ENCODE data around the gene PTS.

Gene PTS

DNA sequence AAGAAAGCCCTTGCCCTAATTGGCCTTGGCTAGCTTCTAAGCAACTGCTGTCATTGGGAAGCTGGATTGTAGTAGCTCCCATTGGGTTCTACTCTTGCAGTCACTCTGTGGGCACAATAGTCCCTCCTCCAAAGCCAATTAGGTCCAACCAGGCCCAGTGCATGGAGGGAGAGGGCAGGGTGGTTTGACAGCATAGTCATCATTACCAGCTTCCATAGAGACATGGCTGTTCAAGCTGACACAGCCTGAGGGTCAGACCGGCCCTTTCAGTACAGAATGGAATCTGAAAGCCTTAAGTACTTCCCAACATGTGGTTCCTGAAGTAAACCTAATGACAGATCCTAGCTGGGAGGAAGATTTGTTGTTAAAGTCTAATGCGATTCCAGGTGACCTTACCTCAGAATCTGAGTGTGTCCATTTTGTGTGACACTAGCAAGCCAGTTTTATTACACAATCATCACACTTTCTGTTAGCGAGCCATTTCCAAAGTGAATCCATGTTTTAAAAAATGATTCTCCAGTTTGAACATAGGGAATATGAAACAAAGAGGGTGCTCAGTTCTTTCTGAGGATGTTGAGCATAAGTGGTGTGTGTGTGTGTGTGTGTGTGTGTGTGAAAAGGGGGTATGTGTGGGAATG lies 27.5 kb downstream of the PTS start:
- TF ChIP-seq JUND (IDR thresholded peaks at IDR 0.05; ENCODE audit: low read depth), result no peak
- no peak for DNase-seq (ENCODE audit: low read depth in 1 of 2, low spot score in 1 of 2)
- in situ Hi-C loops (cut with HindIII; ENCODE audit: low pct_unique_long_range_greater_than_20kb, low sequenced_read_pairs), result no loop called here

DNA sequence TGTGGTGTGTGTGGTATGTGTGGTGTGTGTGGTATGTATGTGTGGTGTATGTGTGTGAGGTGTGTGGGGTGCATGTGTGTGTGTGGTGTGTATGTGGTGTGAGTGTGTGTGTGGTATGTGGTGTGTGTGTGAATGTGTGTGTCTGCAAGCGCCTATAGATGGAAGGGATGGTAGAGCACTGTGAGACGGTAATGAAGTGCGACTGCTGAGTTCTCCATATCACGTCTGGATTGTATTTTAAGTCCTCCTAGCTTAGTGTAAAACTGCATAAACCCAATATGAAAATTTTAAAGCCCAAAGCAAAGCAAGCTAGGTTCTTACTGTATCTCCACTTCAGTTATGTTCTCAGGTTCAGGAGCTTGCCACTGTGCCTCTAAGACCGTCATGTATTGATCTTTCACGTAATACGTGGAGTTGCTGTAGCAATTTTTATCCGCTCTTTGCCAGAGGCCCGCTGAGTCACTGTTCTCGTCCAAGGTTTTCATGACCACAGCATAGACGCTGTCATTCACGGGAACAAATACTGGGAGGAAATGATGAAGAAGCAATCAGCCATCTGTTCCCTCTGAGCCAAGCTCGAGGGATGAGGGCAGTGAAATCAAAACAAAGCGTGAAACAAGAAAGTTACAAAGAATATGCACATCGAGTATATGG lies 29.0 kb downstream of the PTS start:
- TF ChIP-seq JUND (IDR thresholded peaks at IDR 0.05; ENCODE audit: low read depth), result no peak
- no peak for DNase-seq (ENCODE audit: low read depth in 1 of 2, low spot score in 1 of 2)
- in situ Hi-C loops (cut with HindIII; ENCODE audit: low pct_unique_long_range_greater_than_20kb, low sequenced_read_pairs), result no loop called here

DNA sequence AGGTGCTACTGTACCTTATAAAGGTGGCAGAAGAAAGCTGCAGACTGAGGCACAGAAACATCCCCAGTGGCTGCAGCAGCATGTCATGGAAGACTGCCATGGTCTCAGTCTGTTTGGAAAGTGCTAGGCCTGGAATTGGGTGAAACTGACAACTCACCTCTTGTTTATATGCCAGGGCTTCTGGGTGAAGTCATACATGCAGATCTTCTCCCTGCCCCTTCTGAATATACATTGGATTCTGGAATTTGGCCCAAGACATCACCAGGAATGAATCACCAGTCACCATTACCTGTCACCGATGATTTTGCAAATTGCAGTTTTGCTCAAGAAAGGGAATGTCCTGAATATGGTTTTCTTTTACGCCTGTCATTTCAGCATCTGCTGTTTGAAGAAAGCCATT lies 34.3 kb downstream of the PTS start, which contains the start of gene PLET1:
PLET1 (minus strand) TSS at position 371 of the 400 bp plus-strand sequence; CDS start at position 100, 271 bp downstream.
- in situ Hi-C loops (cut with HindIII; ENCODE audit: low pct_unique_long_range_greater_than_20kb, low sequenced_read_pairs), result no loop called here
- no peak for TF ChIP-seq JUND (IDR thresholded peaks at IDR 0.05; ENCODE audit: low read depth)
- no peak for DNase-seq (ENCODE audit: low read depth in 1 of 2, low spot score in 1 of 2)

DNA sequence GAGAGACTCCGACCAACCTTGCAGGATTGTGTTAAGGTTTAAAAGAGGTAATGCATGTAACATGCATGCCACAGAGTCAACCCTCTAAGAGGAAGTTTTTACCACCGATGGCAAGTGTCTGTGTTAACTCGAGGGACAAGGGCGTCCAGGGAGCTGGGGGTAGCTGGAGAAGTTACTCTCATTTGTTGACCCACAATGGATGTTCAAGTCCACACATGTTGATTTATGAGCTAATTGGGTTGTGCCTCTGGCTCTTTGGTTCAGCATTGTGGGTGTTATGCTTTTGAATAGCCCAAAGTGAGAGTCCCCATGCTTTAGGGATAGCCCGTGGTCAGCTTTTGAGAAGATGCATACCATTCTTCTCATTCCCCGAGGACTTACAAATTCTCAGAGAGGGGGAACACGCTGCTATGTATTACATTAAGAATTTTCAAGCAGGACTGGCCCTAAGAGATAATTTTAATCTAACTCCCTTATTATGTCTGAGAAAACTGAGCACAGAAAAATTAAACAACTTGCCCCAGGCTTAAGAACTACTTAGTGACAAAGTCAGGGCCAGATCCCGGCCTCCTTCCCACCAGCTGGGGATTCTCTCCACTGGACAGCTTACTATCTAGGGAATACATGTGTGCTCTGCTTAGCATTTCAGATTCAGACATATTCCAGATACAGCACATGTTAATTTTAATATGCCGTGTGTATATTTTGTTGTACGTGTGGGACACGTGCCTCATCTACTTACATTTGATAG lies 39.6 kb downstream of the PTS start:
- in situ Hi-C loops (cut with HindIII; ENCODE audit: low pct_unique_long_range_greater_than_20kb, low sequenced_read_pairs), result no loop called here
- no peak for DNase-seq (ENCODE audit: low read depth in 1 of 2, low spot score in 1 of 2)
- TF ChIP-seq JUND (IDR thresholded peaks at IDR 0.05; ENCODE audit: low read depth), result no peak

DNA sequence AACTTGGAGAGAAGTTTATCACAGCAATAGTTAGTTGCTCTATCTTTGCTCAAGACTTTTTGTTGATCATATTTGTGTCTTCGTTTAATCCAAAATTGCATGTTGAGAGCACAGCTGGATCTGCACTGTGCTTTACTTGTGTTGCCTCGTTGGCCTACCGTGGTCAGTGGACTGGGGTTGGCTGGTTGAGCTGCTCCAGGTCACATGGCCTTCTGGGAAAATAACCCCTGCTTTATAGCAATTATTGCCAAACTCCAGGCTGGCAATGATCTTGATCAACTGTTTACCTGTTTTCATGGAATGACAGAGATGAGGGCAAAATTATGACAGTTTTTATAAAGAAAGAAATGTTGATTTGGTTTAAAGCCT lies 40.2 kb downstream of the PTS start:
- DNase-seq (ENCODE audit: low read depth in 1 of 2, low spot score in 1 of 2), result no peak
- TF ChIP-seq JUND (IDR thresholded peaks at IDR 0.05; ENCODE audit: low read depth), result no peak
- in situ Hi-C loops (cut with HindIII; ENCODE audit: low pct_unique_long_range_greater_than_20kb, low sequenced_read_pairs), result no loop called here

DNA sequence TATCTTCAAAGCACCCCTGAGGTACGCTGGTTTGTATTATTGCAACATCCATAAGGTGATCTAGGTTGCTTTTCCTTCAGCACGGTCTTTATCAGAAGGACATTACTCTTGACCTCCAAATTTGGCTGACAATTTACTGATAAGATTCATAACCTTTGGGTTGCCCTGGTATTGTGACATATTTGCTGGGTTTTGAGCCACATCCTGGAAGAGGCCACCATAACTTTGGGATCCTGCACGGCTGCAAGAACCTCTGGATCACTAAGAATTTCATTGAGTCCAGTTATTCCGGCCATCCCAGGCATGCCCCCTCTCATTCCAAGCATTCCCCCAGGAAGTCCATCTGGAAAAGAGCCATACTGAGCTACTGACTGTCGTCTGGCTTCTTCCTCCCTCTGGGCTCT lies 41.0 kb downstream of the PTS start:
- in situ Hi-C loops (cut with HindIII; ENCODE audit: low pct_unique_long_range_greater_than_20kb, low sequenced_read_pairs), result no loop called here
- TF ChIP-seq JUND (IDR thresholded peaks at IDR 0.05; ENCODE audit: low read depth), result no peak
- DNase-seq (ENCODE audit: low read depth in 1 of 2, low spot score in 1 of 2), result no peak

DNA sequence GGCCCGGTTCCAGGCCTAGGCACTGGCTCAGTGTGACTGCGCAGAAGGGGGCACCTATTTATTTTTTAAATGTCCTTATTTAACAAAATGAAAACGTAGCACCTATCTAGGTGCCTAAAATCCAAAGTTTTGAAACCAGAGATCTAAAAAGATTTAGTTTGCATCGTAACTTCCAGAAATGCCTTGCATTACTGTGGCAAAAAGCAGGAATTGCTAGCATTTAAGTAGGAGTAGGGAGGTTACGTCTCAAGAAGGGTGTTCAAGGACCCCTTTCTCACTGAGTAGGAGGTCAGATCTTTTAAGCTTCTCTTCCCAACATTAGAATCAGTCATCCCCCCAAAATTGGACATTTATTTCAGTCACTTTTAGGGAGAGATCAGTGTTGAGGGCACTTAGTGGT lies 42.2 kb downstream of the PTS start:
- in situ Hi-C loops (cut with HindIII; ENCODE audit: low pct_unique_long_range_greater_than_20kb, low sequenced_read_pairs), result no loop called here
- no peak for TF ChIP-seq JUND (IDR thresholded peaks at IDR 0.05; ENCODE audit: low read depth)
- DNase-seq (ENCODE audit: low read depth in 1 of 2, low spot score in 1 of 2), result no peak

DNA sequence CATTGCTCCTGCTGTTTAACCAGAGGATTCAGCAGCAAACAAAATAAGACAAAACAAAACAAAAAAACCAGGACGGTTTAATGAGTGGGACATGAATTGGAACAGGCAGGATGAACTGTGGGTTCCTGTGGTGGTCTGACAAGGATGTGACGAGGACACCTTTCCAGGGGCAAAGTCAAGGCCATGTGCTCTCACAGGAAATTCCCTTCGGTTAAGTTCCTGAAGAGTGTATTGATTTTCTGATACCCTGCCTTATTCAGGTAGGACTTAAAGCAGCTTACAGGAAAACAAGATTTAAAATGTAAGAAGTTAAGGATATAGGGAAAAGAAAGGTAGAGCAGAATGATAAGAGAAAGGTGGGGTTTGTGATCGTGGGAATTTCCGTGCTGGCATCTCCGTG lies 42.9 kb downstream of the PTS start:
- TF ChIP-seq JUND (IDR thresholded peaks at IDR 0.05; ENCODE audit: low read depth), result no peak
- in situ Hi-C loops (cut with HindIII; ENCODE audit: low pct_unique_long_range_greater_than_20kb, low sequenced_read_pairs), result no loop called here
- DNase-seq (ENCODE audit: low read depth in 1 of 2, low spot score in 1 of 2), result no peak

DNA sequence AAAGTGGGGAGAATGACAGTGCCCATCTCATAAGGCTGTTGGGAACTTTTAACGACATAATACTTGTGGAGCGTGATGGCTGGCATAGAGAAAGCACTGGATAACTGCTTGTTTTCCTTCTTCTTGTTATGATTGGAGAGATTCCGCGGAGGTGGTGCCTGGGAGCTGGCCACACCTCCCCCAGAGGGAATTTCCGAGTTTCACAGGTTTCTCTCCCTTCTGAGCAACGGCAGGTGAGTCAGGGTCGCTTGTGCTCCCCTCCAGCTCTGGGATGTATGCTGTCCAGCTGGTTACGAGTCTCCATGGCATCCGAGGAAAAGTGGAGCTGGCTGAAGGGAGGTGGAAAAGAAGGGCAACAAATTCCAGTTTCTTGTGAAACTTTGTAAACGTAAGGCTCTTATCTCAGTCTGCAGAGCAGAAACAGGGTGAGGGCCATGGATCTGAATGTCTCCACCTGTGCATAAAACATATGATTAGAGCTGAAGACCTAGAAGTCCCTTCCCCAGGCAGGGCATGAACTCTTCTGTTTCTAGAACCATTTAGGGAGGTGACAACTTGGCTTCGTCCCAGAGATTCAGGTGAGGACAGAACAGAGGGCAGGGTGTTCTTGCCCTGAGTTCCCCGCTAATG lies 44.4 kb downstream of the PTS start:
- TF ChIP-seq JUND (IDR thresholded peaks at IDR 0.05; ENCODE audit: low read depth), result no peak
- in situ Hi-C loops (cut with HindIII; ENCODE audit: low pct_unique_long_range_greater_than_20kb, low sequenced_read_pairs), result no loop called here

DNA sequence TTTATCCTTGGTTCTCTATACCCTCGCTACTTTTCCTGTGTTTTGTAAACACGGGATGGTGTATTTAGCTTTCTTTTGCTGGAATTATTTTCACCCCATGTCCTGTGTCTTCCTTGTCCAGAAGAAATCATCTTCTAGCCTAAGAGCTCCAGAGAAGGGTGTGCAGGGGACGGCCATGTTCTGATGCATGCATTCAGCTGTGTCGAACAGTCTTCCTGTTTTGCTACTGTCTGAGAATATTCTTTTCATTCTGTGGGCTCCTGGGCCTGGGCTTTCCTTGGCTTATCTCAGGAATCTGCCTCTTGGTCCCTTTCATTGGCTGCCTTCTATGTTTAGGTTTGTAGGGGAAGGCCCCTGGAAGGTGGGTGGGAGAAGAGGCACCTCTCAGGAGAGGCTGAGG lies 45.0 kb downstream of the PTS start:
- TF ChIP-seq JUND (IDR thresholded peaks at IDR 0.05; ENCODE audit: low read depth), result no peak
- in situ Hi-C loops (cut with HindIII; ENCODE audit: low pct_unique_long_range_greater_than_20kb, low sequenced_read_pairs), result no loop called here
- no peak for DNase-seq (ENCODE audit: low read depth in 1 of 2, low spot score in 1 of 2)

More for the DNA sequence above, 44.4 kb downstream of the PTS start:
- DNase-seq (ENCODE audit: low read depth in 1 of 2, low spot score in 1 of 2), result peak in 1 of 2 experiments; percentile 52

DNA sequence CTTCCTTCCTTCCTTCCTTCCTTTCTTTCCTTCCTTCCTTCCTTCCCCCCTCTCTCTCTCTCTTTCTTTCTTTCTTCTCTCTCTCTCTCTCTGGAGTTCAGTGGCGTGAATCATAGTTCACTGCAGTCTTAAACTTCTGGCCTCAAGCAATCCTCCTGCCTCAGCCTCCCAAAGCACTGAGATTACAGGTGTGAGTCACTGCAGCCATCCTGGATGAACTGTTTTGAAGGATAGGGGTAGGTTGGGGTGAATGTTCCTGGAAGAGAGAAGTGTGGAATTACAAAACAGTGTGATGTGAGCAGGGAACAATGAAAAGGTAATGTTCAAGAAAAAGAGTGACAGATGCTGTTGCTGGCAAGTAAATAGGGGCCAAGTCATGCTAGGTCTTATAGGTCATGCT lies 46.8 kb downstream of the PTS start:
- in situ Hi-C loops (cut with HindIII; ENCODE audit: low pct_unique_long_range_greater_than_20kb, low sequenced_read_pairs), result no loop called here
- no peak for DNase-seq (ENCODE audit: low read depth in 1 of 2, low spot score in 1 of 2)
- TF ChIP-seq JUND (IDR thresholded peaks at IDR 0.05; ENCODE audit: low read depth), result no peak

DNA sequence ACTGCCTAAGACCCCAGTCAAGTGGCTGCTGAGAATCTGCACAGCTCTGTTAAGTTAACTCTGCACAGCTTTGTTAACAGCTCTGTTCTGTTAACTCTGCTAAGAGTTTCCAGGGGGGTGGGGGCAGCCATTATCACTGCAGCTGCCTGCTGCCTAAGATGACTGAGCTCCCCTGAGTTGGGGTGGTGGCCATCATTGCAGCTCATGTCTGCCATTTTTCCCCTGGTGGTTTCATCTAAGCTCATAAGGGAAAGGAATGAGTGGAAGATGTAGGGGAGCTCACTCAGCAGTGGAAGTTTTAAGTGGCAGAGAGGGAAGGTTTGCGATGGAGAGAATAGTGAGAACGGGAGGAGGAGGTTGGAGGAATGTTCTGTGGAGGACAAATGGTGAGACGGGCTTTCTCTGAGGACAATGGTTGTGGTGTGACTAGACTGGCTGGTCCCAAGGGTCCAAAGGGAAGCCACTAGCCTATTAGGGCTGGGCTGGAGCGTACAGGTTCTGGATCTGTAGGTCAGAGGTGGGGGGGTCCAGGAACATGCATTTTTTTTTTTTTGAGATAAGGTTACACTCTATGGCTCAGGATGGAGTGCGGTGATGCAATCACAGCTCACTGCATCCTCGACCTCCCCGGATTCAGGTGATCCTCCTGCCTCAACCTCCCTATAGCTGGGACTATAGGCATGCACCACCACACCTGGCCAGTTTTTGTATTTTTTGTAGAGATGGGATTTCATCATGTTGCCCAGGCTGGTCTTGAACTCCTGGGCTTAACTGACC lies 48.0 kb downstream of the PTS start:
- no peak for DNase-seq (ENCODE audit: low read depth in 1 of 2, low spot score in 1 of 2)
- in situ Hi-C loops (cut with HindIII; ENCODE audit: low pct_unique_long_range_greater_than_20kb, low sequenced_read_pairs), result no loop called here
- no peak for TF ChIP-seq JUND (IDR thresholded peaks at IDR 0.05; ENCODE audit: low read depth)

Measured in T47D (cell line).